DLD1 (cell line): ENCODE measurements around the gene ESRRB.

Experiments
- in situ Hi-C: cut with HindIII; loops from 2 replicates; pipeline ENCODE4 v1.10.0; 2017; ENCODE audit warnings: low sequenced_read_pairs

Gene ESRRB

GRCh38 chr14:76351941-76352340, 24.0 kb upstream of the ESRRB start:
- in situ Hi-C loops = no loop called here

GRCh38 chr14:76352639-76353281, 23.2 kb upstream of the ESRRB start:
- in situ Hi-C loops = no loop called here

GRCh38 chr14:76354310-76354709, 21.6 kb upstream of the ESRRB start:
- in situ Hi-C loops = no loop called here

- in situ Hi-C loops = no loop called here
Measured at GRCh38 chr14:76355771-76356170, 20.2 kb upstream of the ESRRB start.

- in situ Hi-C loops = no loop called here
Measured at GRCh38 chr14:76371066-76371465, 4.9 kb upstream of the ESRRB start.

GRCh38 chr14:76373456-76373855, 2.5 kb upstream of the ESRRB start:
- in situ Hi-C loops = no loop called here

GRCh38 chr14:76375484-76375883, 453 bp upstream of the ESRRB start:
- in situ Hi-C loops = no loop called here

GRCh38 chr14:76376409-76376877, 506 bp downstream of the ESRRB start:
- in situ Hi-C loops = no loop called here

- in situ Hi-C loops = no loop called here
Measured at GRCh38 chr14:76376878-76377734, 1.2 kb downstream of the ESRRB start.

GRCh38 chr14:76377735-76378074, 1.8 kb downstream of the ESRRB start:
- in situ Hi-C loops = no loop called here

- in situ Hi-C loops = no loop called here
Measured at GRCh38 chr14:76380991-76381390, 5.1 kb downstream of the ESRRB start.

- in situ Hi-C loops = no loop called here
Measured at GRCh38 chr14:76381817-76382494, 6.0 kb downstream of the ESRRB start.

GRCh38 chr14:76382495-76382832, 6.5 kb downstream of the ESRRB start:
- in situ Hi-C loops = no loop called here

GRCh38 chr14:76385435-76385834, 9.5 kb downstream of the ESRRB start:
- in situ Hi-C loops = no loop called here

- in situ Hi-C loops = no loop called here
Measured at GRCh38 chr14:76386944-76387782, 11.2 kb downstream of the ESRRB start.

GRCh38 chr14:76389841-76390240, 13.9 kb downstream of the ESRRB start:
- in situ Hi-C loops = no loop called here

- in situ Hi-C loops = no loop called here
Measured at GRCh38 chr14:76390621-76391020, 14.7 kb downstream of the ESRRB start.

- in situ Hi-C loops = no loop called here
Measured at GRCh38 chr14:76391981-76392690, 16.2 kb downstream of the ESRRB start.

GRCh38 chr14:76394569-76394968, 18.6 kb downstream of the ESRRB start:
- in situ Hi-C loops = no loop called here

GRCh38 chr14:76395161-76395560, 19.2 kb downstream of the ESRRB start:
- in situ Hi-C loops = no loop called here
